ENCODE results near the gene PTPRN2. TPM values are rescaled to one million over a fixed set of nuclear protein-coding genes. Genes with fewer than 3 reads are reported as not detected.

Gene PTPRN2
- total RNA-seq, 2 experiments from 2014 or later = 7.0 to 7.2 TPM

GRCh38 chr7:157818701-157819454 lies 768.7 kb downstream of the PTPRN2 start:
- no peak overlapping the region for H3K4me3 Mint-ChIP-seq
- ATAC-seq (no peak), DNase-seq (no peak)
- no peaks in the 10 kb centered on the region for H3K36me3 Mint-ChIP-seq (ENCODE audit: low read depth)
- ChIA-PET POLR2A (no interaction called here), CTCF (no interaction called here)
- H3K9me3 Mint-ChIP-seq (ENCODE audit: insufficient read depth) = no peaks in the 10 kb centered on the region
- H3K27me3 Mint-ChIP-seq (ENCODE audit: low read depth) = no peaks in the 10 kb centered on the region
- H3K4me1 Mint-ChIP-seq (ENCODE audit: low read depth) = no peaks in the 10 kb centered on the region
- H3K27ac Mint-ChIP-seq = no peak overlapping the region

DNA sequence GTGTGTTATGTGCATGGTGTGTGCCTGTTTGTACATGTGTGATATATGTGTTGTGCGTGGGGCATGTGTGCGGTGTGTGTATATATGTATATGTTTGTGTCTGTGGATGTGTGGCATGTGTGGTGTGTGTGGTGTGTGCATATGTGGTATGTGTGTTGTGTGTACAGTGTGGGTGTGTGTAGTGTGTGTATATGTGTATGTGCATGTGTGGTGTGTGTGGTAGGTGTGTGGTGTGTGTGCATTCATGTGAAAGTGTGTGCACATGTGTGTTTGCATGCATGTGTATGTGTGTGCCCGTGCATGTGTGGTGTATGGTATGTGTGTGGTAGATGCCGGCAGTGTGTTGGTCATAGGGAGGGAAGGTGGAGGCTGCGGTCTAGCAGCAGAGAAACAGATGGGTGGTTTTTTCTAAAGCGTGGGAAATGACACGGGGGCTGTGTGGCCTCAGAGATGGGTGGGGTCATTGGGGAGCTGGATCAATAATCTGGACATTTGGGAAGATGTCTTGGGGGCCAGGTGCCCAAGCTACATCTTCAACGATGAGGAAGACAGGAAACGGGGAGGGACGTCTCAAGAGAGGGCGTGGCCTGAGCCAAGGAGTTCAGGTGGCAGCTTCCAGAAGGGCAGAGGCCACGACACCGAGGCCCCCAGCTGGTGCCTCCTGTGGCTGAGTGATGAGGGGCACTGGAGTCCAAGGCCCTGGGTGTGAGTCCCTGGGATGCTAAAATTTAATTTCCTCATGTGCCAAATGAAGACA lies 769.5 kb downstream of the PTPRN2 start:
- no peak overlapping the region for H3K27ac Mint-ChIP-seq
- POLR2A ChIA-PET = no interaction called here
- no peak for ATAC-seq

GRCh38 chr7:157817433-157817832 lies 770.2 kb downstream of the PTPRN2 start:
- Mint-ChIP-seq H3K27me3 (ENCODE audit: low read depth) (no peaks in the 10 kb centered on the region), H3K27ac (no peak overlapping the region), H3K4me3 (no peak overlapping the region), H3K9me3 (ENCODE audit: insufficient read depth) (no peaks in the 10 kb centered on the region), H3K36me3 (ENCODE audit: low read depth) (no peaks in the 10 kb centered on the region), H3K4me1 (ENCODE audit: low read depth) (no peaks in the 10 kb centered on the region)
- CTCF ChIA-PET = no interaction called here
- POLR2A ChIA-PET = no interaction called here
- DNase-seq (no peak), ATAC-seq (no peak)

More for the DNA sequence above, 769.5 kb downstream of the PTPRN2 start:
- no peak for DNase-seq
- Mint-ChIP-seq H3K4me3 (no peak overlapping the region), H3K27me3 (ENCODE audit: low read depth) (no peaks in the 10 kb centered on the region), H3K36me3 (ENCODE audit: low read depth) (no peaks in the 10 kb centered on the region), H3K9me3 (ENCODE audit: insufficient read depth) (no peaks in the 10 kb centered on the region), H3K4me1 (ENCODE audit: low read depth) (no peaks in the 10 kb centered on the region)
- CTCF ChIA-PET = no interaction called here

DNA sequence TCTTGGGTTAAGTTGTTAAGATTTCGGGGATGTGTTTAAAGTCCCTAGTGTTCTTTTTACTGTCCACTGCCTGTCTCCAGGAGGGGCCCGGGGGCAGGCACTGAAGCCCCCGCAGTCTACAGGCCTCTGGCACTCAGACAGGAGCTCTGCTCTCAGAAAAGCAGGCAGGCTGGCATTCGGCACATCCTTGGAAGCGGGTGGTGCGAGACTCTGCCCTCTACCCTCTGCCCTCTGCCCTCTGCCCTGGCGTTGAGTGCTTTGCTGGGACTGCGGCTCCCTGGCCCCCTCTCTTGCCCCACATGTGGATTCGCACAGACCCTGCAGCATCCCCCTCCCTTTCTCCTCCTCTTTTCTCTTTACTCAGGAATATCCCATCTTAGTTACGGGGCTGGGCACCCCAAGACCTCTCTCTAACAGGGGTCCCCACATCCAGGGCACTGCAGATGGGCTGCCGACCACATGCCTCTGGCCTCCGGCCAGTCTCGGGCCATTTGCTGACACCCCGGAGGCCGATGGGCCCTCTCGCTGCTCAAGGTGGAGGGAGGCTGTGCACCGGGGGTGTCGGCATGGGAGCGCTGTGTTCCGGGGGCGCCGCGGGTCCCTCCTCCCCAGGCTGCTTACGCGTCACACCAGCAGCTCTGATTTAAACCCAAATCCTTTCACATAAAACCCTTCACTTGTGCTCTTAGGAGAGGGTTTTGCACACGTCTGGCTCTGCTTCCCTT lies 770.9 kb downstream of the PTPRN2 start:
- DNase-seq = no peak
- no peaks in the 10 kb centered on the region for H3K4me1 Mint-ChIP-seq (ENCODE audit: low read depth)
- H3K36me3 Mint-ChIP-seq (ENCODE audit: low read depth) = no peaks in the 10 kb centered on the region
- no peaks in the 10 kb centered on the region for H3K27me3 Mint-ChIP-seq (ENCODE audit: low read depth)
- no peaks in the 10 kb centered on the region for H3K9me3 Mint-ChIP-seq (ENCODE audit: insufficient read depth)
- H3K4me3 Mint-ChIP-seq = no peak overlapping the region
- POLR2A ChIA-PET = no interaction called here
- no peak for ATAC-seq
- CTCF ChIA-PET = no interaction called here
- H3K27ac Mint-ChIP-seq = no peak overlapping the region

DNA sequence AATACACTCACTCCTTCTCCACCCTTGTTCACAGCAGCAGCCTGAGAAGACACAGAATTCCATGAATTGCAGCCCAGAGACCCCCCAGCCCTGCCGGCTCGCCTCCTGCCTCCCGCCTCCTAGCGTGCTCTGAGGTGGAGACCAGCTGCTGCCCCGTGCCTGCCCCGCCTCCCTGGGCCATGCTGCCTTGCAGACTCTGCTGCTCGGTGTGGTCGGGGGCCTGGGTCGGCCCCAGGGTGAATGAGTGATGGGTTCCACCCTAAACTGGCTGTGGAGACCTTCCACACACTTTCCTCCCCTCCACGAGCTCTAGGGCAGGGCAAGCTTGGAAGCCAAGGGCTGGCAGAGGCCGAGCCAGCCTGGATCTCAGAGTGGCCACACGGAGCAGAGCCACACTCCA lies 771.5 kb downstream of the PTPRN2 start:
- ATAC-seq = no peak

GRCh38 chr7:157815706-157816022 lies 772.0 kb downstream of the PTPRN2 start:
- Mint-ChIP-seq H3K27ac (no peak overlapping the region), H3K4me1 (ENCODE audit: low read depth) (no peaks in the 10 kb centered on the region), H3K27me3 (ENCODE audit: low read depth) (no peaks in the 10 kb centered on the region), H3K4me3 (no peak overlapping the region), H3K9me3 (ENCODE audit: insufficient read depth) (no peaks in the 10 kb centered on the region), H3K36me3 (ENCODE audit: low read depth) (no peaks in the 10 kb centered on the region)
- POLR2A ChIA-PET = no interaction called here
- ATAC-seq (no peak), DNase-seq (no peak)
- CTCF ChIA-PET = no interaction called here

More for the DNA sequence above, 771.5 kb downstream of the PTPRN2 start:
- POLR2A ChIA-PET = no interaction called here
- no peaks in the 10 kb centered on the region for H3K4me1 Mint-ChIP-seq (ENCODE audit: low read depth)
- DNase-seq = no peak
- no peak overlapping the region for H3K27ac Mint-ChIP-seq
- H3K27me3 Mint-ChIP-seq (ENCODE audit: low read depth) = no peaks in the 10 kb centered on the region
- H3K9me3 Mint-ChIP-seq (ENCODE audit: insufficient read depth) = no peaks in the 10 kb centered on the region
- H3K4me3 Mint-ChIP-seq = no peak overlapping the region
- no peaks in the 10 kb centered on the region for H3K36me3 Mint-ChIP-seq (ENCODE audit: low read depth)
- CTCF ChIA-PET = no interaction called here

GRCh38 chr7:157814931-157815705 lies 772.5 kb downstream of the PTPRN2 start:
- ChIA-PET CTCF (no interaction called here), POLR2A (interaction anchor here (0.6 kb wide), 1 partner anchor 23 kb away, joined by 3 read pairs; no protein-coding TSS in a partner anchor)
- no peaks in the 10 kb centered on the region for H3K9me3 Mint-ChIP-seq (ENCODE audit: insufficient read depth)
- no peaks in the 10 kb centered on the region for H3K27me3 Mint-ChIP-seq (ENCODE audit: low read depth)
- H3K4me3 Mint-ChIP-seq = no peak overlapping the region
- no peaks in the 10 kb centered on the region for H3K36me3 Mint-ChIP-seq (ENCODE audit: low read depth)
- no peak for DNase-seq
- ATAC-seq = no peak
- H3K4me1 Mint-ChIP-seq (ENCODE audit: low read depth) = no peaks in the 10 kb centered on the region
- no peak overlapping the region for H3K27ac Mint-ChIP-seq

DNA sequence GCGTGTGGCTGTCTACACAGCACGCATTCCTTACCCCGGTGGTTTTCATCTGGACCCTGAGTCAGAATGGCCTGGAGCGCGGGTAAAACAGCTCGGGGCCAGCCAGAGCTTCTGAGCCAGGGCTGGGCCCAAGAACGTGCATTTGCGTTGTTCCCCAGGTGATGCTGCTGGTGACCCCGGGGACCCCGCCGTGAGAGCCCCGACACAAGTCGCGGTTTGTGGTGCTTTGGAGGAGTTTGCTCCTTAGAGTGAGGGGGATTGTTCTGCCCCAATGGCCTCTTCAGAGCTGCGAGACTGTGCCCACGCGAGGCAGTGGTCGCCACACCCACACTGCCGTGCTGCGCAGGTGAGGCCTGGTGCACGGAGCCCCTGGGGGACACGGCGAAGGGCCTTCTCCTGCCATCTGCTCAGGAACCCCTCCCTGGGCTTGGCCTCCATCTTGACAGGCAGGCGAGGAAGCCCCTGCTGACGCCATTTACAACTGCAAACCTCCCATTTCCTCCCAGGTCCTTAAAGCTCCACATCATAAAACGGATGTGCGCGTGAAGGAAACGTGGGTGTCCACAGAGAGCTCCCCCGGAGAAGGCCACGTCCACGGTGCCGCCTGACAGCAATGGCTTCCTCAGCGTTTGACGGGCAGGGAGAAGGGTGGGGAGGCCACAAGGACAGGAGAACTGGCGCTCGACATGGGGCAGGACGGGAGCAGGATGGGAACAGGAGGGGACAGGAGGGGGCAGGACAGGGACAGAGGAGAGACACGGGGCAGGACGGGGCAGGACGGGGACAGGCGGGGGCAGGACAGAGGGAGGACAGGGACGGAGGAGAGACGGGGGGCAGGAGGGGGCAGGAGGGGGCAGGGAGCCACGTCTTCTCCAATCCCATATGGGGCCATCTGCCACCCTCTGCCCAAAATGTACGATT lies 773.6 kb downstream of the PTPRN2 start:
- ChIA-PET POLR2A (no interaction called here), CTCF (no interaction called here)
- DNase-seq = no peak
- no peak for ATAC-seq
- Mint-ChIP-seq H3K27ac (no peak overlapping the region), H3K9me3 (ENCODE audit: insufficient read depth) (no peaks in the 10 kb centered on the region), H3K4me3 (no peak overlapping the region), H3K27me3 (ENCODE audit: low read depth) (no peaks in the 10 kb centered on the region), H3K4me1 (ENCODE audit: low read depth) (no peaks in the 10 kb centered on the region), H3K36me3 (ENCODE audit: low read depth) (no peaks in the 10 kb centered on the region)

- Mint-ChIP-seq H3K36me3 (ENCODE audit: low read depth) (no peaks in the 10 kb centered on the region), H3K4me3 (no peak overlapping the region), H3K9me3 (ENCODE audit: insufficient read depth) (no peaks in the 10 kb centered on the region), H3K4me1 (ENCODE audit: low read depth) (no peaks in the 10 kb centered on the region), H3K27ac (no peak overlapping the region), H3K27me3 (ENCODE audit: low read depth) (no peaks in the 10 kb centered on the region)
- DNase-seq (no peak), ATAC-seq (no peak)
- ChIA-PET CTCF (no interaction called here), POLR2A (no interaction called here)
These were observed 774.6 kb downstream of the PTPRN2 start for GRCh38 chr7:157813053-157813452.

DNA sequence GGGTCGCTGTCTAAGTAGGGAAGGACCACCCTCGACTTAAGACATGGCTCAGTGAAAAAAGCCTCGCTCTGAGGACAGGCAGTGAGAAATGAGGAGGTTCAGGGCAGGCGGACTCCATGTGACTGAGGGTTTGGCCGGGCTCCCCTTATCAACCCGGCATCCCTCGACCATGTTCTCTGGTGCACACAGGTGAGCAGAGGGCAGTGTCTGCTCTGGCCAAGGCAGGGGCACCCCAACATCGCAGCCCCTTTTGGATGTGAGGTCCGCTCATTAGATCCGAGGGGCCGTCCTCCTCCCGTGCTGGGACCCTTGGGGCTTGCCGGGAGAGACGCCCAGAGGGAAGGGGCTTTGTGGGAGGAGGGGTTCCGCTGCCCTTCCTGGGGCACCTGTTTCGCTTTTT lies 775.7 kb downstream of the PTPRN2 start:
- Mint-ChIP-seq H3K4me1 (ENCODE audit: low read depth) (no peaks in the 10 kb centered on the region), H3K36me3 (ENCODE audit: low read depth) (no peaks in the 10 kb centered on the region), H3K27me3 (ENCODE audit: low read depth) (no peaks in the 10 kb centered on the region), H3K27ac (no peak overlapping the region), H3K4me3 (no peak overlapping the region), H3K9me3 (ENCODE audit: insufficient read depth) (no peaks in the 10 kb centered on the region)
- CTCF ChIA-PET = no interaction called here
- POLR2A ChIA-PET = no interaction called here
- DNase-seq = no peak
- ATAC-seq = no peak

All from activated CD8-positive, alpha-beta T cell treated with anti-CD3 and anti-CD28 coated beads, Interleukin-2, amount 10 ng/mL, durations not matched to agents 7 days and 5 days (primary cell).